Motor neuron (in vitro differentiated cells): ENCODE results near the gene PCDHGA5. TPM values are rescaled to one million over a fixed set of nuclear protein-coding genes. Genes with fewer than 3 reads are reported as not detected.
"Not testable (repeated sequence)": the region's sequence is repeated elsewhere in the genome, so short reads cannot be mapped to it uniquely, and the experiment has no call there.

ENCODE experiments used
- ATAC-seq, 8 experiments: fragments of 200-7000 bp; cut with Tn5 transposase; replicated peaks in 6 of 8; 2 replicates each; pipeline ENCODE4 v1.8.0; 2021; ENCODE audit warnings: mild to moderate bottlenecking in 8 of 8, moderate library complexity in 8 of 8
- H3K27ac ChIP-seq, 2 donors: fragments of 250-450 bp; sonication (Bioruptor Pico); 2 replicates each; pipeline ENCODE4 v1.9.0; 2021; ENCODE audit warnings: antibody characterized with exemption in 2 of 2, mild to moderate bottlenecking in 2 of 2, moderate library complexity in 1 of 2
- H3K4me1 ChIP-seq, 2 donors: fragments of 250-450 bp; sonication (Bioruptor Pico); replicated peaks in 1 of 2; 2 replicates each; pipeline ENCODE4 v1.6.1; 2021; ENCODE audit warnings: antibody characterized with exemption in 2 of 2, mild to moderate bottlenecking in 2 of 2, moderate library complexity in 1 of 2
- H3K4me3 ChIP-seq, 5 donors: fragments of 250-450 bp; sonication (Bioruptor Pico); 2 replicates each; pipeline ENCODE4 v1.9.0; 2021; ENCODE audit warnings: antibody characterized with exemption in 5 of 5, mild to moderate bottlenecking in 5 of 5, moderate library complexity in 4 of 5
- WGBS, 10 experiments: fragments of 450-650 bp; shearing (Covaris generic); methylation state at CpG; one replicate each; pipeline ENCODE4 v1.0.0; 2022; 5-methylcytosine and 5-hydroxymethylcytosine counted together
- in situ Hi-C, 9 experiments: fragments of 400-800 bp; cut with MboI; loops; one replicate each; pipeline ENCODE4 v1.15.0; 2021; ENCODE audit warnings: low sequenced_read_pairs in 9 of 9, low pct_unique_long_range_greater_than_20kb in 2 of 9; ENCODE audit not compliant: unreplicated experiment in 9 of 9
- total RNA-seq, 8 experiments: library from RNA; unstranded; fragments of 300-600 nt; gene quantifications; 2 replicates each; pipeline versions ENCODE4 v1.2.3 to v1.2.4, GENCODE V29; 2022

Gene PCDHGA5
- 1 to 10 TPM in 2 of 8 experiments, under 1 TPM in 6; 0.16 to 5.2 (median 0.50) TPM for total RNA-seq

DNA sequence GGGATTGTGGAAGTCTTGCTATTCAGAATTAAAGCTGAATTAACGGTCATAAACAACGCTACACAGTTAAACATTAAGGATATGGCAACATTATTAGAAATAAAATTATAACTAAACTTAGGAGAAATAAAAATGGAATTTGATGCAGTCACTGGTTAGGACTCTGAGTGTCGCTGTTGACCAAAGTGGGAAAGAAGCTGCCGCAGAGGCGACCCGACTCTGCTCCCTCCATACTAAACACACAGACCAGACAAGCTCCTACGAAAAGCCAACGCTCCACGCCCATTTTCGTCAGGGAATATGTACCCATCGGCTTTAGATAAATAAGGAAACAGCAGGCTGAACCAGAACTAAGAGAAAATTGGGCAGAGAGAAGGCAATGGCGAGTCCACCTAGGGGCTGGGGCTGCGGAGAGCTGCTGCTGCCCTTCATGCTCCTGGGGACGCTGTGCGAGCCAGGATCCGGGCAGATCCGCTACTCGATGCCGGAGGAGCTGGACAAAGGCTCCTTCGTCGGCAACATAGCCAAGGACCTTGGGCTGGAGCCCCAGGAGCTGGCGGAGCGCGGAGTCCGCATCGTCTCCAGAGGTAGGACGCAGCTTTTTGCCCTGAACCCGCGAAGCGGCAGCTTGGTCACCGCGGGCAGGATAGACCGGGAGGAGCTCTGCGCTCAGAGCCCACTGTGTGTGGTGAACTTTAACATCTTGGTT, at the start of gene PCDHGA5:
Gene PCDHGA5, plus strand, starts transcription at position 211 of the 709 bp plus-strand sequence. Its CDS starts 169 bp downstream, at position 380.
- ATAC-seq: peak in 1 of 8 experiments; percentile 48
- in situ Hi-C loops: no loop called here
- no peak within 1 kb of the TSS for H3K27ac ChIP-seq
- WGBS, 10 experiments: 0 to 95% (median 90%) methylated on average over 3 to 29 of the region's 34 CpGs
- H3K4me3 ChIP-seq: no peak within 1 kb of the TSS
- H3K4me1 ChIP-seq: no peaks in the 10 kb centered on the region

DNA sequence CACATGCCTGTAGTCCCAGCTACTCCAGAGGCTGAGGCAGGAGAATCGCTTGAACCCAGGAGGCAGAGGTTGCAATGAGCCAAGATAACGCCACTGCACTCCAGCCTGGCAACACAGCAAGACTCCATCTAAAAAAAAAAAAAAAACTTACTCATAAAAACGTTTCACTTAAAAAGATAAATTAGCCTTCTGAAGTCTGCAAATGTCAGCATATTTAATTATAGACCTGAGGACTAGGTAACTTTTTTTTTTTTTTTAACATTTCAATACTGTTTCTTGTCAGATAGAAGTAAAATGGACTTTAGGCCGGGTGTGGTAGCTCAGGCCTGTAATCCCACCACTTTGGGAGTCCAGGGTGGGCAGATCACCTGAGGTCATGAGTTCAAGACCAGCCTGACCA, 47.0 kb upstream of the PCDHGA5 start:
- H3K27ac ChIP-seq, in situ Hi-C loops, H3K4me1 ChIP-seq, ATAC-seq, H3K4me3 ChIP-seq: not testable (repeated sequence)
- 40 to 100% (median 77%) methylated on average over 1 to 4 of the region's 4 CpGs for WGBS, 10 experiments

DNA sequence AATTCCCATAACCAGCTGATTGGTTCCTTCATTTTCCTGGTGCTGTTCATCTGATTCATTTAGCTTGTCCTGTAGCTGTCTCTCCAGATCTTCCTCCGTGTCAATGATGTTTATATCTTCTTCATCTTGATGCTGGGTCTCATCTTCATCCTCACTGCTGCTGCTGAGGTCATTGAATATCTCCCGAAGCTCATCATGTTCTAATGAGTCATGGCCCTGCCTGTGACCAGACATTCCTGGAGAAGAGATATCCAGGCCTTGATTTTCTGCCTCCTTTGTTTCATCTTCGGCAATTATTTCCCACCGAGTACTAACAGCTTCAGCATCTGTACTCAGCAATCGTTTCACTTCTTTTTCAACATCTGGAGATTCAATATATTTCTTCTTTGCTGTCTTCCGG, 44.8 kb upstream of the PCDHGA5 start:
- no peak overlapping the region for H3K27ac ChIP-seq
- peak overlapping the region in 3 of 5 donors; percentile 66 to 72 (median 67) for H3K4me3 ChIP-seq
- H3K4me1 ChIP-seq: no peaks in the 10 kb centered on the region
- ATAC-seq: no peak
- in situ Hi-C loops: no loop called here
- 84 to 100% (median 98%) methylated on average over 3 to 6 of the region's 6 CpGs; no CpG with 5 or more reads in 1 of the 10 experiments for WGBS, 10 experiments

GRCh38 chr5:141319699-141320098, 44.3 kb upstream of the PCDHGA5 start:
- in situ Hi-C loops: no loop called here
- H3K4me3 ChIP-seq: peak overlapping the region; percentile 48 to 72 (median 67)
- H3K27ac ChIP-seq: no peak overlapping the region
- WGBS, 10 experiments: 31 to 93% (median 83%) methylated on average over 2 to 5 of the region's 5 CpGs; no CpG with 5 or more reads in 1 of the 10 experiments
- no peaks in the 10 kb centered on the region for H3K4me1 ChIP-seq
- no peak for ATAC-seq

DNA sequence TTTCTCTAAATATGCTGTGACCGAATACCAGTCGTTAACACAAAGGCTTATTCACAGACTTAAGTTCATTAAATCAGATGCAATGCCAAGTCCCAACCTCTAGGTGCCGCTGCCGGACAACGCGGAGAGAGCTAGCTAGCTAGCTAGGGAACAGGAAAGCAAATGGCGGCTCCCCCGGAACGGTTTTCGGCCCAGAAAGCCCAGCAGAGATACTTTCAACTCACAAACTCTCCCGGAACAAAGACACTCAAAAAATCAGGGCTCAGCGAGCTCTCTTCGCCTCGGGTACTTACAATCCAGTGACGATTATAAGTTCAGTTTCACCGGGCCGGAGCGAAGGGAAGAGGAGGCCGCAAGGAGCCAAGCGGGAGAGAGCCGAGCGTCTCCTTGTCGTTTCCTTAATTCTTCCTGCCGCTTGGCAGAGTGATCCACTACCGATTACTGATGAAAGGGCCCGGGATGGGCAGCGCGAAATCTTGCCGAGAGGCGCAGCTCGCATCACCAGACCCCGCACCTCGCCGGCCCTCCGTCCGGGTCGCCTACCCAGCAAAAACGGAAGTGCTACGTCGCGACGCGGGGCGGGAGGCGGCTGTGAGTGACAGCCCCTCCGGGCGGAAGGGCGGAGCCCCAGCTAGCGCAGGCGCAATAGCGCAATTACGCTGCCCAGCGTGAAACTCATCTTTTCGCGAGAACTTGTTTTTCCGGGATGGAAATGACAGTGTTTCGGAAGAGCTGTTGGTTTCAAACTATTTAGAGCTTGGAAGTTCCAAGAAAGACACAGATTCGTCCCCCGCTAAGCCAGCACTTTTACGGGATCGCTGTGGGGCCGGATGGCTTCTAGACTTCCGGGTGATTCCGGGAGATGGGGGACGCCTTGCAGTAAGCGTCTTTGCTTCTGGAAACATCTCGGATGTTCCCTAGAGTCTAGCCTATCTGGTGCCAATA, 43.5 kb upstream of the PCDHGA5 start, which contains the start of gene TAF7:
Gene TAF7, minus strand, starts transcription at position 560 of the 945 bp plus-strand sequence. CDS start 740 bp downstream, outside the sequence.
- Histone ChIP-seq H3K4me3 (peak within 1 kb of the TSS; percentile 48 to 72 (median 67)), H3K4me1 (no peaks in the 10 kb centered on the region), H3K27ac (peak within 1 kb of the TSS; percentile 93 to 96)
- peak; percentile 95 to 99 (median 98) for ATAC-seq
- WGBS, 10 experiments: 0 to 55% (median 16%) methylated on average over 1 to 38 of the region's 67 CpGs
- in situ Hi-C loops: no loop called here

DNA sequence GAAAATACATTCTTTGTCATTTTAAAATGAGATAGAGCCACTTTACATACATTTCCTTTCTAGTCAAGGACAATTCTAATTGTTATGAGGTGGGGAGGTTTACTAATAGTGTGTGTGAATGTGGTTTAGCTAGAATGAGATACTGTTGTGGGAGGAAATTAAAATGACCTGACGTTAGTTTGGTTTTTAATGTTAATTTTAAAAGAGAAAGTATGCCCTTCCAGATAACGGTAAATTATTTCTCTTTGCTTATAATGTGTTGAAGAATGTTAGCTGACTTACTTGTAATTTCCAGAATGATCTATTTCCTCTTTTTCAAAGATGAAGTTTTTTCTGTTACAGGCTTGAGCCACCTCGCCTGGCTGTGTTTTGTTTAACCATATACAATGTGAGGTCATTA, 41.7 kb upstream of the PCDHGA5 start:
- no peak overlapping the region for H3K27ac ChIP-seq
- 50 to 96% (median 83%) methylated on average over 1 to 3 of the region's 3 CpGs for whole genome bisulfite sequencing, 10 experiments
- no peak overlapping the region for H3K4me3 ChIP-seq
- ATAC-seq: no peak
- in situ Hi-C loops: no loop called here
- H3K4me1 ChIP-seq: no peaks in the 10 kb centered on the region

- WGBS, 10 experiments: 6 to 89% (median 47%) methylated on average over 8 to 23 of the region's 27 CpGs
- Histone ChIP-seq H3K4me1 (no peaks in the 10 kb centered on the region), H3K4me3 (peak overlapping the region in 1 of 5 donors; percentile 32), H3K27ac (no peak overlapping the region)
- peak in 5 of 8 experiments; percentile 62 to 94 (median 72) for ATAC-seq
- in situ Hi-C loops: no loop called here
Measured at GRCh38 chr5:141326088-141326854, 37.7 kb upstream of the PCDHGA5 start.

DNA sequence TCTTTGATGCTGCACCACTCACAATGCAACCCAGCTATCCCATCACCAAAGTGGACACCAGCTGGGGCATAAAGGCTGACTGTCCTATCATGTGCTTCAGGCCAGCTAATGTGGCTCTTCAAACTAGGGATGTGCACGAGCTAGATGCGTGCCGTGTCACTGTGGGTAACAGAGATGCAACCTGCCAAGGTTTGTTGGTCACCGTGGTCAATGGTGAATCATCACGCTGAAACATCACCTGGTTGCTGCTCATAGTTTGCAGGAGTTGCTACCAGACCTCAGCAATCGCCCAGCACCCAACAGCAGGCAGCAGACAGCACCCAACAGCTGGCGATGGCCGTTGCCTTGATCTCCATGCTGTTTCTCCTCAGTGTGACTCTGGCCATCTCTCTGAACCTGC, 35.7 kb upstream of the PCDHGA5 start:
- H3K4me1 ChIP-seq: no peaks in the 10 kb centered on the region
- no peak overlapping the region for H3K27ac ChIP-seq
- ATAC-seq: no peak
- WGBS, 10 experiments: 59 to 89% (median 80%) methylated on average over 1 to 7 of the region's 8 CpGs; no CpG with 5 or more reads in 7 of the 10 experiments
- in situ Hi-C loops: no loop called here
- H3K4me3 ChIP-seq: no peak overlapping the region

DNA sequence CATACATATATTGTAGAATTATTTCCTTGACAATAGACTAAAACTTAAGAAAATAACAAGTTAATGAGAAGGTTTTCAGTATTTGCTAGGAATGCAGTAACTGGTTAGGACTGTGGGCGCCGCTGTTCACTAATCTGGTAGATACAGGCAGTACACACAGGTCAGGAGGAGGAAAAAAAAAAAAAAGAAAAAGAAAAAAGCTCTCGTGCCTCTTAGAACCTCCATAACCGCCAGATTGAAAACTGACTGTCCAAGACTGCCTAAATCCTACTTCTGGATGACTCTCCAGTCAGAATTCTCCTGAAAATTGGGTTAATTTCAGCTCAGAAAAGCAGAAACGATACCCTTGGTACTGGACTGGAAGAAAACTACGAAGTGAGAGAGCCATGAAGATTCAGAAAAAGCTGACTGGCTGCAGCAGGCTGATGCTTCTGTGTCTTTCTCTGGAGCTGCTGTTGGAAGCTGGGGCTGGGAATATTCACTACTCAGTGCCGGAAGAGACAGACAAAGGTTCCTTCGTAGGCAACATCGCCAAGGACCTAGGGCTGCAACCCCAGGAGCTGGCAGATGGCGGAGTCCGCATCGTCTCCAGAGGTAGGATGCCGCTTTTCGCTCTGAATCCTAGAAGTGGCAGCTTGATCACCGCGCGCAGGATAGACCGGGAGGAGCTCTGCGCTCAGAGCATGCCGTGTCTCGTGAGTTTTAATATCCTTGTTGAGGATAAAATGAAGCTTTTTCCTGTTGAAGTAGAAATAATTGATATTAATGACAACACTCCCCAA, 33.5 kb upstream of the PCDHGA5 start, which contains the start of gene PCDHGA1:
Gene PCDHGA1, plus strand, starts transcription at position 216 of the 782 bp plus-strand sequence.
- peak in 3 of 8 experiments; percentile 87 to 93 (median 88) for ATAC-seq
- Histone ChIP-seq H3K4me1 (no peaks in the 10 kb centered on the region), H3K4me3 (no peak within 1 kb of the TSS), H3K27ac (no peak within 1 kb of the TSS)
- in situ Hi-C loops: no loop called here
- WGBS, 10 experiments: 0 to 86% (median 52%) methylated on average over 1 to 20 of the region's 21 CpGs

DNA sequence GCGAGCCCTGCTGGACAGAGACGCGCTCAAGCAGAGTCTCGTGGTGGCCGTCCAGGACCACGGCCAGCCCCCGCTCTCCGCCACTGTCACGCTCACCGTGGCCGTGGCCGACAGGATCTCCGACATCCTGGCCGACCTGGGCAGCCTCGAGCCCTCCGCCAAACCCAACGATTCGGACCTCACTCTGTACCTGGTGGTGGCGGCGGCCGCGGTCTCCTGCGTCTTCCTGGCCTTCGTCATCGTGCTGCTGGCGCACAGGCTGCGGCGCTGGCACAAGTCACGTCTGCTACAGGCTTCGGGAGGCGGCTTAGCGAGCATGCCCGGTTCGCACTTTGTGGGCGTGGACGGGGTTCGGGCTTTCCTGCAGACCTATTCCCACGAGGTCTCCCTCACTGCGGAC, 31.4 kb upstream of the PCDHGA5 start:
- H3K4me1 ChIP-seq, ATAC-seq, H3K27ac ChIP-seq, in situ Hi-C loops, H3K4me3 ChIP-seq: not testable (repeated sequence)
- WGBS, 10 experiments: 90% methylated on average over 2 of the region's 39 CpGs; no CpG with 5 or more reads in 9 of the 10 experiments

DNA sequence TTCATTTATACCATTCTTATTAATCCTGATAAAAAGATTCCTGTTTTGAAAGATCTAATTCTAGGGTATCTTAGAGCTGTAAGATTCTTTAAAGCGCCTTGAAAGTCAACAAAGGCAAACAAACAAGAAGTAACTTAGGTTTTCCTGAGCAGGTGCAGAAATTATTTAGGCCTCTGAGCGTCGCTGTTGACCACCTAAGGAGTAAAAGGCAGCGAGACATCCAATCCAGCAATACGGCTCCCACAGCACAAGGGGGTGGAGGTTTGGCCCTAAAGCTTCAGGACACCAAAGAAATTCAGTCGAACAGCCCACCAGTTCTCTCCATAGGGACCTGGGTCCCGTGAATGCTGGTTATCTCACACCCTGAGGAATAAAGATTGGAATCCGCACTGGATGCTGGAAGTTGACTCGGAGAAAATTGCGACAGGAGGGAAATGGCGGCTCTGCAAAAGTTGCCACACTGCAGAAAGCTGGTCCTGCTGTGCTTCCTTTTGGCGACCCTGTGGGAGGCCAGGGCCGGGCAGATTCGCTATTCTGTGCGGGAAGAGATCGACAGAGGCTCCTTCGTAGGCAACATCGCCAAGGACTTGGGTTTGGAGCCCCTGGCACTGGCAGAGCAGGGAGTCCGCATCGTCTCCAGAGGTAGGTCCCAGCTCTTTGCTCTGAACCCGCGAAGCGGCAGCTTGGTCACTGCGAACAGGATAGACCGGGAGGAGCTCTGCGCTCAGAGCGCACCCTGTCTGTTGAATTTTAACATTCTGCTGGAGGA, 25.2 kb upstream of the PCDHGA5 start, which contains the start of gene PCDHGA2:
Gene PCDHGA2, plus strand, starts transcription at position 223 of the 769 bp plus-strand sequence.
- Histone ChIP-seq H3K4me3 (no peak within 1 kb of the TSS), H3K4me1 (no peaks in the 10 kb centered on the region), H3K27ac (no peak within 1 kb of the TSS)
- peak in 1 of 8 experiments; percentile 52 for ATAC-seq
- in situ Hi-C loops: no loop called here
- whole genome bisulfite sequencing, 10 experiments: 18 to 91% (median 70%) methylated on average over 2 to 26 of the region's 27 CpGs; no CpG with 5 or more reads in 1 of the 10 experiments
